Bronchial epithelial cell (primary cell): ENCODE data around the gene RNASE8. TPM values are rescaled to one million over a fixed set of nuclear protein-coding genes. Genes with fewer than 3 reads are reported as not detected.

Source experiments
- DNase-seq: peaks from one replicate; pipeline ENCODE4 v3.0.0-alpha.2; 2010; ENCODE audit warnings: low read depth
- FAIRE-seq: peaks from 2 replicates; lab custom pipeline; 2011; peaks lifted over from hg19 to GRCh38; lab: Jason Lieb, UNC
- H3K27me3 ChIP-seq: 2 replicates; pipeline ENCODE4 v1.5.1; 2011; ENCODE audit warnings: low read length; ENCODE audit not compliant: control insufficient read depth, insufficient read depth
- H3K36me3 ChIP-seq: 2 replicates; pipeline ENCODE4 v1.5.1; 2011; ENCODE audit warnings: low read length; ENCODE audit not compliant: control insufficient read depth, insufficient read depth
- H3K4me3 ChIP-seq: 2 replicates; pipeline ENCODE4 v1.5.1; 2011; ENCODE audit warnings: mild to moderate bottlenecking, low read depth, low read length, control low read depth
- total RNA-seq: library from RNA; depleted of rRNA; stranded (reverse); fragments of >200 nt; gene quantifications from 2 replicates; pipeline ENCODE4 v1.2.1, GENCODE V29; 2014
- TF ChIP-seq, protein P1 (sequence below): IDR thresholded peaks from 2 replicates; pipeline ENCODE4 v1.5.1; 2011; ENCODE audit warnings: mild to moderate bottlenecking, moderate library complexity, low read length, control low read depth, inconsistent platforms; ENCODE audit not compliant: insufficient read depth, severe bottlenecking

RNASE8 gene
- total RNA-seq, 1 donor from 2014 or later, result not detected

DNA sequence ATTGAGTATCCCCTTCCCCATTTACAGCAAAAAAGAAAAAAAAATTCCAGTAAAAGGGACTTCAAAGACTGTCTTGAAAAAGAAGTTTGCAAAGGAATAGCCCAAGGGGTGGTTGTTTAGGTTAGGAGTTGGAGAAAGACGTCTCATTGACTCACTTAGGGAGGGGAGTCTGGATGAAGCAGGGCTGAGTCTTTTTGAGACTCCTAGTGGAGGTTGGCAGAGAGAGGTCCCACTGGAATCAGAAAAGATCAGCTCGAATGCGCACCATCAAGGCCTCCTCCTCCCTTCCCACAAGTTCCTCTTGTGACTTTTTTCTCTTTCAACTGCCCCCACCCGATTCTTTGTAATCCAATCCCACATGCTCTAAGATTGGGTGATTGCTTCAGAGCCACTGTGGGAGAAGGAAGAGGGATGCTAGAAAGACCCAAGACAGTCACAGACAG lies 14.4 kb downstream of the RNASE8 start:
- no peak overlapping the region for H3K4me3 ChIP-seq
- H3K27me3 ChIP-seq, result peaks cover 5% of the 10 kb centered on the region
- DNase-seq (peak; percentile 53), FAIRE-seq (no peak)
- TF ChIP-seq, protein P1, sequence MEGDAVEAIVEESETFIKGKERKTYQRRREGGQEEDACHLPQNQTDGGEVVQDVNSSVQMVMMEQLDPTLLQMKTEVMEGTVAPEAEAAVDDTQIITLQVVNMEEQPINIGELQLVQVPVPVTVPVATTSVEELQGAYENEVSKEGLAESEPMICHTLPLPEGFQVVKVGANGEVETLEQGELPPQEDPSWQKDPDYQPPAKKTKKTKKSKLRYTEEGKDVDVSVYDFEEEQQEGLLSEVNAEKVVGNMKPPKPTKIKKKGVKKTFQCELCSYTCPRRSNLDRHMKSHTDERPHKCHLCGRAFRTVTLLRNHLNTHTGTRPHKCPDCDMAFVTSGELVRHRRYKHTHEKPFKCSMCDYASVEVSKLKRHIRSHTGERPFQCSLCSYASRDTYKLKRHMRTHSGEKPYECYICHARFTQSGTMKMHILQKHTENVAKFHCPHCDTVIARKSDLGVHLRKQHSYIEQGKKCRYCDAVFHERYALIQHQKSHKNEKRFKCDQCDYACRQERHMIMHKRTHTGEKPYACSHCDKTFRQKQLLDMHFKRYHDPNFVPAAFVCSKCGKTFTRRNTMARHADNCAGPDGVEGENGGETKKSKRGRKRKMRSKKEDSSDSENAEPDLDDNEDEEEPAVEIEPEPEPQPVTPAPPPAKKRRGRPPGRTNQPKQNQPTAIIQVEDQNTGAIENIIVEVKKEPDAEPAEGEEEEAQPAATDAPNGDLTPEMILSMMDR, result no peak
- H3K36me3 ChIP-seq, result no peaks in the 10 kb centered on the region

DNA sequence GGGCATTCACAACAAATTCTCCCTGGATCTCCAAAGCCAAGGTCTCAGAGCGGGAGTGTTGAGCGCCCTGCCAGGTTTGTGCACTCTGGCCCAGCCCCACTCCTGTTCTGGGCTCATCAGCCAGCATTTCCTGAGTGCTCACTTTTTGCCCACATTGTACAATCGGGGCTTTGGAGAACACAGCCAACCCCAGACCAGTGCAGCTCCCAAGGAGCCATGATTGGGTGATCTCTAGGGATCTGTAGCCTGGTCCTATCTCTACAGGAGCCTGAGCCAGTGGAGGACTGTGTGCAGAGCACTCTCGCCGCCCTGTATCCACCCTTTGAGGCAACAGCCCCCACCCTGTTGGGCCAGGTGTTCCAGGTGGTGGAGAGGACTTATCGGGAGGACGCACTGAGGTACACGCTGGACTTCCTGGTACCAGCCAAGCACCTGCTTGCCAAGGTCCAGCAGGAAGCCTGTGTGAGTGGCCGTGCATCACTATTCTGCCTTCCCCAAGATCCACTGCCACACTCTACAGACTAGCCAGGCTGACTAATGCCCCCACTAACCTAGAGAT lies 15.2 kb downstream of the RNASE8 start:
- Histone ChIP-seq H3K36me3 (no peaks in the 10 kb centered on the region), H3K4me3 (no peak overlapping the region), H3K27me3 (peaks cover 5% of the 10 kb centered on the region)
- DNase-seq, result no peak
- no peak for FAIRE-seq
- TF ChIP-seq, protein P1, result no peak

DNA sequence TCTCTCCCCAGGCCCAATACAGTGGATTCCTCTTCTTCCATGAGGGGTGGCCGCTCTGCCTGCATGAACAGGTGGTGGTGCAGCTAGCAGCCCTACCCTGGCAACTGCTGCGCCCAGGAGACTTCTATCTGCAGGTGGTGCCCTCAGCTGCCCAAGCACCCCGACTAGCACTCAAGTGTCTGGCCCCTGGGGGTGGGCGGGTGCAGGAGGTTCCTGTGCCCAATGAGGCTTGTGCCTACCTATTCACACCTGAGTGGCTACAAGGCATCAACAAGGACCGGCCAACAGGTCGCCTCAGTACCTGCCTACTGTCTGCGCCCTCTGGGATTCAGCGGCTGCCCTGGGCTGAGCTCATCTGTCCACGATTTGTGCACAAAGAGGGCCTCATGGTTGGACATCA lies 16.3 kb downstream of the RNASE8 start:
- Histone ChIP-seq H3K4me3 (no peak overlapping the region), H3K36me3 (peaks cover 1% of the 10 kb centered on the region), H3K27me3 (peaks cover 2% of the 10 kb centered on the region)
- TF ChIP-seq, protein P1, result no peak
- FAIRE-seq, result no peak
- DNase-seq, result no peak

DNA sequence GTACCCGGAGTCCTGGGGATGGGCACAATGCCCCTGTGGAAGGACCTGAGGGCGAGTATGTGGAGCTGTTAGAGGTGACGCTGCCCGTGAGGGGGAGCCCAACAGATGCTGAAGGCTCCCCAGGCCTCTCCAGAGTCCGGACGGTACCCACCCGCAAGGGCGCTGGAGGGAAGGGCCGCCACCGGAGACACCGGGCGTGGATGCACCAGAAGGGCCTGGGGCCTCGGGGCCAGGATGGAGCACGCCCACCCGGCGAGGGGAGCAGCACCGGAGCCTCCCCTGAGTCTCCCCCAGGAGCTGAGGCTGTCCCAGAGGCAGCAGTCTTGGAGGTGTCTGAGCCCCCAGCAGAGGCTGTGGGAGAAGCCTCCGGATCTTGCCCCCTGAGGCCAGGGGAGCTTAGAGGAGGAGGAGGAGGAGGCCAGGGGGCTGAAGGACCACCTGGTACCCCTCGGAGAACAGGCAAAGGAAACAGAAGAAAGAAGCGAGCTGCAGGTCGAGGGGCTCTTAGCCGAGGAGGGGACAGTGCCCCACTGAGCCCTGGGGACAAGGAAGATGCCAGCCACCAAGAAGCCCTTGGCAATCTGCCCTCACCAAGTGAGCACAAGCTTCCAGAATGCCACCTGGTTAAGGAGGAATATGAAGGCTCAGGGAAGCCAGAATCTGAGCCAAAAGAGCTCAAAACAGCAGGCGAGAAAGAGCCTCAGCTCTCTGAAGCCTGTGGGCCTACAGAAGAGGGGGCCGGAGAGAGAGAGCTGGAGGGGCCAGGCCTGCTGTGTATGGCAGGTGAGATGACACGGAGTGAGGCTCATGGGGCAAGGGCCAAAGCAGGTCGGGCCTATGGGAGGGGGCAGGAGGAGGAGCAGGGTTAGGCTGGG lies 17.0 kb downstream of the RNASE8 start:
- no peak for DNase-seq
- Histone ChIP-seq H3K27me3 (no peaks in the 10 kb centered on the region), H3K4me3 (no peak overlapping the region), H3K36me3 (peaks cover 1% of the 10 kb centered on the region)
- TF ChIP-seq, protein P1, result no peak
- no peak for FAIRE-seq

DNA sequence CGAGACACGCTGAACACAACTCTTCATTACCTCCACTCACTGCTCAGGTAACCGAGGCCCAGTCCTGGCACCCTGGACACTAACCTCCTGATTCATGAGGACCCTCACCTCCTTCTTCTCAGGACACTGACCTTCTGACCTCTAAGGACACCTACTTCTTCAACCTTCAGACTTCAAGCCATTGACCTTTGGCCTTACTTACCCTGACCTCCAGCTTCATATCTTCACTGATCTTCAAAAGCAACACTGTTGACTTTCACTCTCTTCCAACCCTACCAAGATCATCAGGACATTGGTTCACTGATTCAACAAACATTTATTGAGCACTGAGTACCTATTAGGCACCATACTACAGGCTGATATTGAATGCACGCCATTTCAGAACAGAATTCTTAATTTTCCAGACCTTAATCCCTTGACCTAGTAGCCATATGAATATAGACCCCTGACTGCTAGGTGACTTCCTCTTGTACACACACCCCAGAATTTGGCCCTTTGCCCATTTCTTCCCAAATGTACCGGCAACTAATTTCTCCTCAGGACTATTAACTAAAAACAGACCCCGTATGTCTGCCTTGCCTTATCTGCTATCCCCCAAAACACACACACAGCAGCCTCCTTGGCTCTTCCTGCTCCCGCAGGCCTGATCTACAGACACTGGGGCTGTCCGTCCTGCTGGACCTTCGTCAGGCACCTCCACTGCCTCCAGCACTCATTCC lies 18.3 kb downstream of the RNASE8 start:
- no peak for FAIRE-seq
- Histone ChIP-seq H3K4me3 (no peak overlapping the region), H3K36me3 (peaks cover 1% of the 10 kb centered on the region), H3K27me3 (no peaks in the 10 kb centered on the region)
- no peak for DNase-seq
- TF ChIP-seq, protein P1, result no peak
